ENCODE data around the gene EXOC6B. TPM values are rescaled to one million over a fixed set of nuclear protein-coding genes. Genes with fewer than 3 reads are reported as not detected.

Gene EXOC6B
- total and polyA plus RNA-seq, 3 donors from 2014 or later, result 27.7 to 45.2 (median 31.7) TPM

DNA sequence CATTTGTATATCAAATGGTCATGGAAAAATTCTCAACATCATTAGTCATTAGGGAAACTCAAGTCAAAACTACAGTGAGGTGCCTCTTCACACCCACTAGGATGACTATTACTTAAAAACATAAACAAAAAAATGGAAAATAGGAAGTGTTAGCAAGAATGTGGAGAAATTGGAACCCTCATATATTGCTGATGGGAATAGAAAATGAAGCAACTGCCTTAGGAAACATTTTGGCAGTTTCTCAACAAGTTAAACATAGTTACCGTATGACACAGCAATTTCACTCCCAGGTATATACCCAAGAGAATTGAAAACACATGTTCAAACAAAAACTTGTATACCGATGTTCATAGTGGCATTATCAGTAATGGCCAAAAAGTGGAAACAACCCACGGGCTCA lies 660.0 kb downstream of the EXOC6B start:
- no peak for TF ChIP-seq POLR2A (IDR thresholded peaks at IDR 0.05)
- TF ChIP-seq, protein P1, sequence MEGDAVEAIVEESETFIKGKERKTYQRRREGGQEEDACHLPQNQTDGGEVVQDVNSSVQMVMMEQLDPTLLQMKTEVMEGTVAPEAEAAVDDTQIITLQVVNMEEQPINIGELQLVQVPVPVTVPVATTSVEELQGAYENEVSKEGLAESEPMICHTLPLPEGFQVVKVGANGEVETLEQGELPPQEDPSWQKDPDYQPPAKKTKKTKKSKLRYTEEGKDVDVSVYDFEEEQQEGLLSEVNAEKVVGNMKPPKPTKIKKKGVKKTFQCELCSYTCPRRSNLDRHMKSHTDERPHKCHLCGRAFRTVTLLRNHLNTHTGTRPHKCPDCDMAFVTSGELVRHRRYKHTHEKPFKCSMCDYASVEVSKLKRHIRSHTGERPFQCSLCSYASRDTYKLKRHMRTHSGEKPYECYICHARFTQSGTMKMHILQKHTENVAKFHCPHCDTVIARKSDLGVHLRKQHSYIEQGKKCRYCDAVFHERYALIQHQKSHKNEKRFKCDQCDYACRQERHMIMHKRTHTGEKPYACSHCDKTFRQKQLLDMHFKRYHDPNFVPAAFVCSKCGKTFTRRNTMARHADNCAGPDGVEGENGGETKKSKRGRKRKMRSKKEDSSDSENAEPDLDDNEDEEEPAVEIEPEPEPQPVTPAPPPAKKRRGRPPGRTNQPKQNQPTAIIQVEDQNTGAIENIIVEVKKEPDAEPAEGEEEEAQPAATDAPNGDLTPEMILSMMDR (IDR thresholded peaks at IDR 0.05), result no peak
- no peak for DNase-seq
- Histone ChIP-seq H3K27ac (no peak overlapping the region), H3K9me3 (no peaks in the 10 kb centered on the region), H3K27me3 (no peaks in the 10 kb centered on the region), H3K4me3 (no peak overlapping the region), H3K36me3 (ENCODE audit: low read depth, missing control alignments) (no peaks in the 10 kb centered on the region), H3K4me1 (no peaks in the 10 kb centered on the region)
- intact Hi-C loops (cut with DNase I; ENCODE audit: low total_unique reads), result no loop called here
- WGBS, 2 donors, result 86 to 92% methylated on average over 3 of the region's 3 CpGs

DNA sequence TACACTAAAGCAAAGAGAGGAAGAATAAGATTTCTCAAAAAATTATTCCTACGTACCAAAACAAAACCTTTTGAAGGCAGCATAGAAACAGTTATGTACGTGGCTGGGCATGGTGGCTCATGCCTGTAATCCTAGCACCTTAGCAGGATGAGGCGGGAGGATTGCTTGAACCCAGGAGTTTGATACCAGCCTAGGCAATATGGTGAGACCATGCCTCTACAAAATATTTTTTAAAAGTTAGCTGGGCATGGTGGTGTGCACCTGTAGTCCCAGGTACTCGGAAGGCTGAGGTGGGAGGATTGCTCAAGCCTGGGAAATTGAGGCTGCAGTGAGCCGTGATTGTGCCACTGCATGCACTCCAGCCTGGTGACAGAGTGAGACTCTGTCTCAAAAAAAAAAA lies 663.3 kb downstream of the EXOC6B start:
- whole genome bisulfite sequencing, 2 donors, result 88 to 95% methylated on average over 5 of the region's 5 CpGs
- no peak for DNase-seq
- H3K4me3 ChIP-seq, result no peak overlapping the region
- TF ChIP-seq, protein P1 (IDR thresholded peaks at IDR 0.05), result no peak
- no peak for TF ChIP-seq POLR2A (IDR thresholded peaks at IDR 0.05)
- intact Hi-C loops (cut with DNase I; ENCODE audit: low total_unique reads), result no loop called here
- H3K27me3 ChIP-seq, result no peaks in the 10 kb centered on the region
- H3K4me1 ChIP-seq, result no peaks in the 10 kb centered on the region
- H3K27ac ChIP-seq, result no peak overlapping the region
- no peaks in the 10 kb centered on the region for H3K9me3 ChIP-seq
- H3K36me3 ChIP-seq (ENCODE audit: low read depth, missing control alignments), result no peaks in the 10 kb centered on the region

DNA sequence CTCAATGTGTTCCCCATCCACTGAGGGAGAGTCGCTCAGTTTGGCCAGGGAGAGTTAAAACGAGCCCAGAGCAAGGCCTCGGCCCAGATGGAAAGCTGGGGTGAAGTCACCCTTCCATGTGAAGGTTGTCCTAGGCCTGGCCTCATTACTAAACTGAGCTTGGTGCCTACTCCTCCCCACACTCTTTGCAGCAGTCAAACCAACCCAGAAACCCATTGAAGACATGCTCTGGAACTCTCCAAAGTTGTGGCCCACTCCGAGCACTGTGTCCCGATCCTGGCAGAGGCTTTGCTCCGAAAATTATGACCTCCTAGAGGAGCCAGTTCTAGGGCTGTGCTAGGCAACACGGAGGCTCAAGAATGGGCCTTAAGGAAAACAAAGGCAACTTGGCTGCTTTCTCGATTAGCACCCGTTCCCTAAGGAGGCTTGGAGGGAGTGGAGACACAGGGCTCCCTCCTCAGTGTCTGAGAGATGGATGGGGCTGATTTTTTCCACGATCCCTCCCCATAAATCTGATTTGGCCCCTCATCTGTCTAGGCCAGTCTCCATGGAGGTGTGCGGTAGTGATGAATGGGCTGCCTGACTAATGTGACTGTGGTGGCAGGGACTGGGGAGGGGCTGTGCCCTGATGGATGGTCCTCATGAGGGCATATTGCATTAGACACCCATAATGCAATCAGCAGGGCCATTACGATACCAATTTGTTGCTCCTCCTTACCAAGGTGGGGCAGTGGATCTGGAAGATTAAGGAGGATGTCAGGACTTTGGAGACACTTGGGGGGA lies 666.4 kb downstream of the EXOC6B start:
- Histone ChIP-seq H3K4me3 (no peak overlapping the region), H3K27me3 (no peaks in the 10 kb centered on the region), H3K36me3 (ENCODE audit: low read depth, missing control alignments) (no peaks in the 10 kb centered on the region), H3K27ac (no peak overlapping the region), H3K4me1 (no peaks in the 10 kb centered on the region), H3K9me3 (no peaks in the 10 kb centered on the region)
- TF ChIP-seq, protein P1 (IDR thresholded peaks at IDR 0.05), result no peak
- TF ChIP-seq POLR2A (IDR thresholded peaks at IDR 0.05), result no peak
- no peak for DNase-seq
- intact Hi-C loops (cut with DNase I; ENCODE audit: low total_unique reads), result no loop called here
- 77 to 90% methylated on average over 11 to 12 of the region's 12 CpGs for WGBS, 2 donors

DNA sequence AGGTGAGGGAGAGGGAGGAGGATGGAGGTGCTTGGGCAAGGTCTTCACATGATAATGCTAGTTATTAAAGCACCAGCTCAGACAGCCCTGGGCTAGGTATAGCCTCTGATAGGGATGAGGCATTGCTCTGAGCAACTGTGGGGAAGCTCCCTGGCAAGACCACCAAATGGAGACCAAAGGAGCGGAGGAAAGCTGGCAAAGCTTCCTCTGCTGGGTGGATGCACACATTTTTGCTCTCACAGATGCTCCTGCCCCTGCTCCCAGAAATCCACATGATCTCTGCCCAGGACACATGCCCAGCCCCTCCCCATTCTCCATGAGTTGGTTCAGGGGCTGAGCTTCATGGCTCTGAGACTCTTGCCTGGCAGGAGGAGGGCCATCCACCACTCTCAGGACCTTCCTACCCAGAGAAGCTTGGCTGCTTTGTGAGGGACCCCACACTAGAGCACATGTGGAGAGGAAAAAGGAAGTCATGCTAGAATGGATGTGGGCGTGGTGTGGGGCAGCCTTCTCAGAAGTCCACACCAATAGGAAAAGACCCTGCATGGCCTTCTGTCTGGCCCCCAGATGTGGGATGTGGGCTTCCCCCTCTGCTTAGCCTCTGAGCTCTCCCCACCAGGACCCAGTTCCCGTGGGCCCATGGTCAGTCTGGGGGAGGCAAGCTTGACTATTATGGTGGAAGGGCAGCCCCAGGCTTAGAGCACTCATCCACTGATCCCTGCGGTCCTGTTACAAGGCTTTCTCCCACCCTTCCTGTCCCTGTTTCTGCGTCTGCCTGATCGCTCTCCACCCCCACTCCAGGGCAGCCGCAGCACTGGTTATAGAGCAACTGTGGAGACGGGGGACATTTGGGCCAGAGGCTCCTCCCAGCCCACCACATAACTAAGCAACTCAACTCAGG lies 667.7 kb downstream of the EXOC6B start:
- TF ChIP-seq POLR2A (IDR thresholded peaks at IDR 0.05), result no peak
- TF ChIP-seq, protein P1 (IDR thresholded peaks at IDR 0.05), result no peak
- Histone ChIP-seq H3K36me3 (ENCODE audit: low read depth, missing control alignments) (no peaks in the 10 kb centered on the region), H3K27me3 (no peaks in the 10 kb centered on the region), H3K4me3 (no peak overlapping the region), H3K4me1 (no peaks in the 10 kb centered on the region), H3K9me3 (no peaks in the 10 kb centered on the region), H3K27ac (no peak overlapping the region)
- DNase-seq, result no peak
- 85 to 97% methylated on average over 6 to 8 of the region's 8 CpGs for WGBS, 2 donors
- intact Hi-C loops (cut with DNase I; ENCODE audit: low total_unique reads), result no loop called here
